NCI-H510A treated with DMSO at 0.1 percent for 48 hours (cell line): ENCODE data around the gene SIGLEC14.
"Not testable (repeated sequence)": the region's sequence is repeated elsewhere in the genome, so short reads cannot be mapped to it uniquely, and the experiment has no call there.

Source experiments
- DNase-seq: peaks from one replicate; lab custom pipeline; 2025; lab: John Stamatoyannopoulos, UW

SIGLEC14 gene

GRCh38 chr19:51646730-51647129 is at the start of gene SIGLEC14:
Gene SIGLEC14, minus strand, starts transcription at chr19:51646825. Its CDS starts 66 bp downstream, at chr19:51646759.
- not testable (repeated sequence) for DNase-seq

- no peak for DNase-seq
Observed at GRCh38 chr19:51695702-51696315, 49.2 kb upstream of the SIGLEC14 start.

- DNase-seq: no peak
Observed at GRCh38 chr19:51695088-51695487, 48.5 kb upstream of the SIGLEC14 start.

GRCh38 chr19:51694318-51695085 is 47.9 kb upstream of the SIGLEC14 start:
- DNase-seq: no peak

GRCh38 chr19:51693819-51694218 is 47.2 kb upstream of the SIGLEC14 start:
- DNase-seq: no peak

- no peak for DNase-seq
Observed at GRCh38 chr19:51693260-51693659, 46.6 kb upstream of the SIGLEC14 start, which contains the start of gene SPACA6. Gene SPACA6, plus strand, starts transcription at chr19:51693330. Its CDS starts 197 bp downstream, at chr19:51693527.

GRCh38 chr19:51692468-51692867 is 45.8 kb upstream of the SIGLEC14 start:
- no peak for DNase-seq

GRCh38 chr19:51691584-51692428 is 45.2 kb upstream of the SIGLEC14 start:
- no peak for DNase-seq

GRCh38 chr19:51691074-51691583 is 44.5 kb upstream of the SIGLEC14 start:
- peak; percentile 22 for DNase-seq

GRCh38 chr19:51690454-51691073 is 43.9 kb upstream of the SIGLEC14 start:
- DNase-seq: peak; percentile 22

GRCh38 chr19:51689751-51690453 is 43.3 kb upstream of the SIGLEC14 start:
- peak; percentile 14 for DNase-seq

GRCh38 chr19:51688671-51689571 is 42.3 kb upstream of the SIGLEC14 start:
- DNase-seq: peak; percentile 86

- peak; percentile 53 for DNase-seq
Observed at GRCh38 chr19:51687791-51688670, 41.4 kb upstream of the SIGLEC14 start.

GRCh38 chr19:51686171-51686570 is 39.5 kb upstream of the SIGLEC14 start:
- no peak for DNase-seq

GRCh38 chr19:51681286-51681941 is 34.8 kb upstream of the SIGLEC14 start:
- DNase-seq: no peak

GRCh38 chr19:51680474-51680873 is 33.8 kb upstream of the SIGLEC14 start:
- no peak for DNase-seq

GRCh38 chr19:51676566-51677083 is 30.0 kb upstream of the SIGLEC14 start:
- no peak for DNase-seq

GRCh38 chr19:51675911-51676565 is 29.4 kb upstream of the SIGLEC14 start:
- not testable (repeated sequence) for DNase-seq
